Tibial nerve (tissue), 4 donors: Measurements from ENCODE around the gene PRRC2B. TPM values are rescaled to one million over a fixed set of nuclear protein-coding genes. Genes with fewer than 3 reads are reported as not detected.
"Not testable (repeated sequence)": the region's sequence is repeated elsewhere in the genome, so short reads cannot be mapped to it uniquely, and the experiment has no call there.

ENCODE experiments used
- DNase-seq, 2 donors: peaks; one replicate each; pipeline ENCODE4 v3.0.0-alpha.2; 2019; ENCODE audit warnings: low spot score in 2 of 2
- H3K27ac ChIP-seq, 4 donors: fragments of 200-600 bp; sonication (generic) in 3 of 4; one replicate each; pipeline ENCODE4 v1.5.1; 2017 to 2019; ENCODE audit warnings: mild to moderate bottlenecking in 1 of 4
- H3K27me3 ChIP-seq, 2 donors: fragments of 200-600 bp; sonication (generic) in 1 of 2; one replicate each; pipeline versions ENCODE4 v1.5.1 to v1.6.0; 2017 to 2019
- H3K36me3 ChIP-seq, 3 donors: fragments of 200-600 bp; sonication (generic); one replicate each; pipeline ENCODE4 v1.5.1; 2018 to 2019
- H3K4me1 ChIP-seq, 4 donors: fragments of 200-600 bp; sonication (generic) in 3 of 4; one replicate each; pipeline ENCODE4 v1.5.1; 2017 to 2019
- H3K4me3 ChIP-seq, 4 donors: fragments of 200-600 bp; sonication (generic) in 3 of 4; one replicate each; pipeline ENCODE4 v1.5.1; 2017 to 2019; ENCODE audit warnings: mild to moderate bottlenecking in 1 of 4, moderate library complexity in 1 of 4
- H3K9me3 ChIP-seq, 4 donors: fragments of 200-600 bp; sonication (generic) in 3 of 4; one replicate each; pipeline ENCODE4 v1.5.1; 2017 to 2019
- EP300 ChIP-seq, 2 donors: sonication (generic); formaldehyde crosslinking; IDR thresholded peaks; one replicate each; pipeline ENCODE4 v1.6.1; 2017; ENCODE audit warnings: antibody characterized with exemption in 2 of 2, mild to moderate bottlenecking in 1 of 2
- POLR2A ChIP-seq, 2 donors: fragments of 450-650 bp; IDR thresholded peaks; one replicate each; pipeline ENCODE4 v1.6.1; 2017; ENCODE audit warnings: antibody characterized with exemption in 2 of 2, mild to moderate bottlenecking in 2 of 2, moderate library complexity in 2 of 2
- WGBS, 2 donors: methylation state at CpG; one replicate each; pipeline ENCODE4 v1.1.5; 2018; 5-methylcytosine and 5-hydroxymethylcytosine counted together
- total RNA-seq, 4 donors: library from RNA; depleted of rRNA; stranded (reverse); fragments of >200 nt; gene quantifications; one replicate each; pipeline ENCODE4 v1.1.0, GENCODE V29; 2016
- TF ChIP-seq, protein P1 (sequence below), 5 experiments: fragments of 200-600 bp in 3 of 5; fragments of 450-650 bp in 2 of 5; sonication (generic) in 3 of 5; IDR thresholded peaks; one replicate each; pipeline ENCODE4 v1.5.1; 2016 to 2019; ENCODE audit warnings: antibody characterized with exemption in 5 of 5, mild to moderate bottlenecking in 3 of 5, moderate library complexity in 2 of 5

Gene PRRC2B
- total RNA-seq, 4 donors from 2014 or later, result 94.8 to 236 (median 174) TPM

GRCh38 chr9:131449276-131449675 is 55.4 kb downstream of the PRRC2B start:
- H3K36me3 ChIP-seq, result peaks cover 5 to 96% (median 28%) of the 10 kb centered on the region in 3 donors
- no peak for TF ChIP-seq POLR2A (IDR thresholded peaks at IDR 0.05)
- TF ChIP-seq, protein P1, sequence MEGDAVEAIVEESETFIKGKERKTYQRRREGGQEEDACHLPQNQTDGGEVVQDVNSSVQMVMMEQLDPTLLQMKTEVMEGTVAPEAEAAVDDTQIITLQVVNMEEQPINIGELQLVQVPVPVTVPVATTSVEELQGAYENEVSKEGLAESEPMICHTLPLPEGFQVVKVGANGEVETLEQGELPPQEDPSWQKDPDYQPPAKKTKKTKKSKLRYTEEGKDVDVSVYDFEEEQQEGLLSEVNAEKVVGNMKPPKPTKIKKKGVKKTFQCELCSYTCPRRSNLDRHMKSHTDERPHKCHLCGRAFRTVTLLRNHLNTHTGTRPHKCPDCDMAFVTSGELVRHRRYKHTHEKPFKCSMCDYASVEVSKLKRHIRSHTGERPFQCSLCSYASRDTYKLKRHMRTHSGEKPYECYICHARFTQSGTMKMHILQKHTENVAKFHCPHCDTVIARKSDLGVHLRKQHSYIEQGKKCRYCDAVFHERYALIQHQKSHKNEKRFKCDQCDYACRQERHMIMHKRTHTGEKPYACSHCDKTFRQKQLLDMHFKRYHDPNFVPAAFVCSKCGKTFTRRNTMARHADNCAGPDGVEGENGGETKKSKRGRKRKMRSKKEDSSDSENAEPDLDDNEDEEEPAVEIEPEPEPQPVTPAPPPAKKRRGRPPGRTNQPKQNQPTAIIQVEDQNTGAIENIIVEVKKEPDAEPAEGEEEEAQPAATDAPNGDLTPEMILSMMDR (IDR thresholded peaks at IDR 0.05), result no peak
- no peak for TF ChIP-seq EP300 (IDR thresholded peaks at IDR 0.05)
- H3K27ac ChIP-seq, result no peak overlapping the region
- no peak overlapping the region for H3K4me3 ChIP-seq
- H3K27me3 ChIP-seq, result no peaks in the 10 kb centered on the region
- DNase-seq, result no peak
- H3K9me3 ChIP-seq, result no peaks in the 10 kb centered on the region
- peaks cover 0 to 6% (median 0%) of the 10 kb centered on the region in 4 donors for H3K4me1 ChIP-seq

GRCh38 chr9:131454028-131454427 is 60.1 kb downstream of the PRRC2B start:
- Histone ChIP-seq H3K9me3 (no peaks in the 10 kb centered on the region), H3K27me3 (no peaks in the 10 kb centered on the region), H3K27ac (no peak overlapping the region), H3K4me1 (no peaks in the 10 kb centered on the region), H3K36me3 (peaks cover 0 to 98% (median 6%) of the 10 kb centered on the region in 3 donors), H3K4me3 (no peak overlapping the region)
- TF ChIP-seq, protein P1 (IDR thresholded peaks at IDR 0.05), result no peak
- TF ChIP-seq EP300 (IDR thresholded peaks at IDR 0.05), result no peak
- no peak for TF ChIP-seq POLR2A (IDR thresholded peaks at IDR 0.05)
- DNase-seq, result no peak

- H3K27me3 ChIP-seq, H3K4me3 ChIP-seq, DNase-seq, H3K9me3 ChIP-seq, H3K27ac ChIP-seq, H3K4me1 ChIP-seq: not testable (repeated sequence)
- WGBS, 2 donors, result 96 to 97% methylated on average over 10 of the region's 10 CpGs
- peaks cover 0 to 99% (median 13%) of the 10 kb centered on the region in 3 donors for H3K36me3 ChIP-seq
Measured at GRCh38 chr9:131455655-131456054, 61.8 kb downstream of the PRRC2B start.

- TF ChIP-seq, protein P1 (IDR thresholded peaks at IDR 0.05), result no peak
- no peak for TF ChIP-seq EP300 (IDR thresholded peaks at IDR 0.05)
- no peak for TF ChIP-seq POLR2A (IDR thresholded peaks at IDR 0.05)
- Histone ChIP-seq H3K27me3 (no peaks in the 10 kb centered on the region), H3K4me1 (no peaks in the 10 kb centered on the region), H3K4me3 (no peak overlapping the region), H3K27ac (no peak overlapping the region), H3K9me3 (no peaks in the 10 kb centered on the region), H3K36me3 (peaks cover 0 to 99% (median 17%) of the 10 kb centered on the region in 3 donors)
- DNase-seq, result no peak
- WGBS, 2 donors, result 85 to 92% methylated on average over 10 of the region's 10 CpGs
Measured at GRCh38 chr9:131457746-131458145, 63.9 kb downstream of the PRRC2B start.

- H3K36me3 ChIP-seq, result peaks cover 0 to 100% (median 17%) of the 10 kb centered on the region in 3 donors
- WGBS, 2 donors, result 88 to 89% methylated on average over 10 of the region's 10 CpGs
Measured at GRCh38 chr9:131459056-131459455, 65.2 kb downstream of the PRRC2B start.

More at GRCh38 chr9:131459056-131459455, 65.2 kb downstream of the PRRC2B start:
- Histone ChIP-seq H3K9me3 (no peaks in the 10 kb centered on the region), H3K4me3 (no peak overlapping the region), H3K27ac (no peak overlapping the region), H3K27me3 (no peaks in the 10 kb centered on the region), H3K4me1 (no peaks in the 10 kb centered on the region)
- no peak for DNase-seq
- TF ChIP-seq, protein P1 (IDR thresholded peaks at IDR 0.05), result no peak
- TF ChIP-seq EP300 (IDR thresholded peaks at IDR 0.05) (no peak), POLR2A (IDR thresholded peaks at IDR 0.05) (no peak)
